GM19468 (cell line): Measurements from ENCODE around the gene PHAF1.

Experiments used
- ATAC-seq: cut with Tn5 transposase; IDR thresholded peaks from one replicate; pipeline ENCODE4 v1.9.1; 2021; ENCODE audit warnings: mild to moderate bottlenecking, moderate library complexity, moderate number of reproducible peaks; ENCODE audit not compliant: unreplicated experiment; ENCODE audit errors: extremely low read depth

PHAF1 gene

DNA sequence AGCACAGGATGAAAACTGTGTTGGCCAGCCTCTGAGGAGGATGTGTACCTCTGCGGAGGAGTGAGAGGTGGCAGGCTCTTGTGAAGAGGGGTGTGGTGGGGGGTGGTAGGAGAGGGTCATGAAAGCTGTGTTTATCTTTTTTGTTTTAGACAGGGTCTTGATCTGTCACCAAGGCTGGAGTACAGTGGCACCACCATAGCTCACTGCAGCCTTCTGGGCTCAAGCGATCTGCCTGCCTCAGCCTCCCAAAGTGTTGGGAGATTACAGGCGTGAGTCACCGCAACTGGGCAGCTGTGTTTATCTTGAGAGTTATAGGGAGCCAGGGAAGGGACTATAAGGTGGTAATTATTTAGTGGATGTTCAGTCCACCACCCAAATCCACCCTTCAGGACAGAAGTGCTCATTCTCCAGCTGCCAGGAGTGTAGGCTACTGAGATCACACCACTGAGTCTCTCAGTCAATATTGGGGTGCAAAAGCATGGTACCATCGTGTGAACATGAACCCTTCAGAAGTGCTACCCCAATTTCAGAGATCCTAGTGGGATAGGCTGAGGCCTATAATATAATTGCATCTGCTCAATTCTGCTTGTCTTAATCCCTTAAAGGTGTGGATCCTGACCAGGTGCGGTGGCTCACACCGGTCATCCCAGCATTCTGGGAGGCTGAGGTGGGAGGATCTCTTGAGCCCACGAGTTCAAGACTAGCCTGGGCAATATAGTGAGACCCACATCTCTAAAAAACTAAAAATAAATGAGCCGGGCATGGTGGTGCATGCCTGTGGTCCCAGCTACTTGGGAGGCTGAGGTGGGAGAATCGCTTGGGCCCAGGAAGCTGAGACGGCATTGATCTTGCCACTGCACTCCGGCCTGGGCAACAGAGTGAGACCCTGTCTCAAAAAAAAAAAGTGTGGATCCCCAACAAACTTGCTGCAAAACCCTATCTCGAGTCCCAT is 81.0 kb downstream of the PHAF1 start:
- no peak for ATAC-seq

DNA sequence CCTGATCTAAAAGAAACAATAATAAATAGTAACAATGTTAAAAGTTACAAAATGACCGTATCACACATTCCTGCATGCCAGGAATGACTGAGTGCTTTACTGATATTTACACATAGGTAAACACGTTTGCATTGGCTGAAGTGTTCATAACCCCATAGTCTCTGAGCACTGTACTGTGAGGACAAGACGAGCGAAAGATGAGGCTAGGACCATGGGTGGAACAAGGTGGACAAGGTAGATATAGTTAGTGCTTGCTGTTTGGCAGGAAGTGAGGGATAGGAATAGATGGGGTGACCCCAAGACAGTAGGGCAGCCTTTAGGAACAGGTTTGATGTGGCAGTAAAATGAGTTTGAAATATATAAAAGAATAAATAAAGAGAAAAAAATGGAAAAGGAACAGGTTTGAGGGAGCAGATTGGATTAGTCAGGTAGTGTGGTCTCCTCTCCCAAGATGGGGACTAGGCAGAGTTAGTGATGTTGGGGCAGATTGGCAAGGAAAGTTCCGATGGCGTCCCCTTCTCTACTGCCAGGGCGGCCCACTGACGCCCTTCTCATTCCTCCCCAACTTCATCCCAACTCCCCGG is 81.8 kb downstream of the PHAF1 start:
- no peak for ATAC-seq

DNA sequence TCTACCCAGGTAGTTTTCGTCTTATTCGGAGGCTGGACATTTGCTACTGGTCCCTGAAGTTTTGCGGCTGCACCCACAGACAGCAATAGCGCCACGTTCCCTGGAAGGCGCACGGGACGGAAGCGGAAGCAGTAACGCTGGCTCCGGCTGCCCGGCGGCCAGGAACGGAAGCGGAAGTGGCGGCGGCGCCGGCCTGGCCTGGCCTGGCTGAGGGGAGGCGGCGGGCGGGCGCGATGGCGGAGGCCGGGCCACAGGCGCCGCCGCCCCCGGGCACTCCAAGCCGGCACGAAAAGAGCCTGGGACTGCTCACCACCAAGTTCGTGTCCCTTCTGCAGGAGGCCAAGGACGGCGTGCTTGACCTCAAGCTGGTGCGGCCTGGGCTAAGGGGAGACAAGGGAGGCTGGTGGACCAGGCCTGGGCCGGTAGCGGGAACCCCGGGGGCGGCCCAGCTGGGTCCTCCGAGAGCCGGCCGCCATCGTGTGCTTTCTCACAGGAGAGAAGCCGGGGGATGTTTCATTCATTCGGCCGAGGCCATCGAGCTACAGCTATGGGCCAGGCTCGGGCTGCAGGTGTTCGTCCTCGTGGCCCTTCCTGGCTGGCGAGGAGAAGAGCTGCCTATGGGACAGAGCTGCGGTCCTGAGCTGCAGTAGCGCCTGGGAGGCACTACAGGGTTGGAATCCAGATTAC is 82.4 kb downstream of the PHAF1 start, which contains the start of gene E2F4:
Gene E2F4 (plus strand): TSS at position 161 of the 687 bp plus-strand sequence. CDS start 73 bp downstream, at position 234.
- peak; percentile 75 for ATAC-seq

DNA sequence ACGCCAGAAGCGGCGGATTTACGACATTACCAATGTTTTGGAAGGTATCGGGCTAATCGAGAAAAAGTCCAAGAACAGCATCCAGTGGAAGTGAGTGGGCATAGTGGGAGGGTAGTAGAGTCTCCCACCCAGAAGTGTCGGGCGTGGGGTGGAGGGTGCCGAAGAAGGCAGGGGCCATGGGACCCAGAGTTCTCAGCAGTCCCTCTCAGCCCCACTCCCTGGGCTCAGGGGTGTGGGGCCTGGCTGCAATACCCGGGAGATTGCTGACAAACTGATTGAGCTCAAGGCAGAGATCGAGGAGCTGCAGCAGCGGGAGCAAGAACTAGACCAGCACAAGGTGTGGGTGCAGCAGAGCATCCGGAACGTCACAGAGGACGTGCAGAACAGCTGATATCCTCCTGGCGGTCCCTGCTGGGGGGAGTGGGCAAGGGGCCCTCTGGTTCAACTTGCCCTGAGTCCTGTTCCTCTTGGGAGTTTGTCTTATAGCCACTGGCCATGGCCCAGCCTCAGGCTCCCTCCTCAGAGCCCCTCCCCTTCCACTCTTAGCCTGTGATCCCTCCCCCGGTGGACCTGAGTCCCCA is 83.1 kb downstream of the PHAF1 start:
- no peak for ATAC-seq

DNA sequence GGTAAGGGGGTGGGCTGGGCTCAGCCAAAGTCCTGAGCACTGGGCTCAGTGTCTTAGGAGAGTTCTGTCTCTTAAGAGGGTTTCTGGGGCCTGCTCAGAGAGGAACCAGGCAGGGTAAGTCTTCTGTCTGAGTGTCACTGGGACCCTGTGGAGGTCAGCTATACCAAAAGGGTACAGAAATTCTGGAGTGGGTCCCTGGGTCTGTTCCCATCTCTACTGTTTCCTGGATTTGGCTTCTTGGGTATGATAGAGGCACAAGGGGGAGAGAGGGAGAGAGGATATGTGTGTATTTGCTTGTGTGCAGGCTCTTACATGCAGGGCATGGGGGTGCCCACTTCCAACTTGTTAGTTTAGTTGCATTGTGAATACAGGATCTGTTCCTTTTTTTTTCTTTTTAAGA is 83.8 kb downstream of the PHAF1 start:
- no peak for ATAC-seq

DNA sequence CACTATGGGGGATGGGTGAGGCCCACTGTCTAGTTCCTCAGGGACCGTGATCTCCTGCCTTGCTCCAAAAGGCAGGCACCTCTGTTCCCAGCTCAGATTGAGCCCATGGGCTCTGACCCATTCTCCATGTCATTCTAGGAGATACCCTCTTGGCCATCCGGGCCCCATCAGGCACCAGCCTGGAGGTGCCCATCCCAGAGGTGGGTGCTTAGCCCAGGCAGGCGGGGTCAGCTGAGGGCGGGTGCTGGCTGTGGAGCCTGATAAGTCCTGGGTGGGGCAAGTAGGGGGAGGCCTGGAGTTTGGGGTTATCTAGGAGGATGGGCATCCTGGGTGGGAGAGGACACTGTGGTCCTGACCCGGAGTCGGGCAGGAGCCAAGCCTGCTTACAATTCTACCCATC is 84.5 kb downstream of the PHAF1 start:
- no peak for ATAC-seq

DNA sequence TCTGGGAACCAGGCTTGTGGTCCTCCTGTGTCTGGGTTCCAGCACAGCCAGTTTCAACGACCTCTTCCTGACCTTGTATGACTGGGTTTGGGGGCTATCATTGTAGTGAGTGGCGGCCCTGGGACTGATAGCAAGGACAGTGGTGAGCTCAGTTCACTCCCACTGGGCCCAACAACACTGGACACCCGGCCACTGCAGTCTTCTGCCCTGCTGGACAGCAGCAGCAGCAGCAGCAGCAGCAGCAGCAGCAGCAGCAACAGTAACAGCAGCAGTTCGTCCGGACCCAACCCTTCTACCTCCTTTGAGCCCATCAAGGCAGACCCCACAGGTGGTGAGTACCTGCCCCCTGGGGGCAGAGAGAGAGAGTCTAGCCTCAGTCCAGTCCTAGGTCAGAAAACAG is 85.9 kb downstream of the PHAF1 start:
- ATAC-seq = no peak

DNA sequence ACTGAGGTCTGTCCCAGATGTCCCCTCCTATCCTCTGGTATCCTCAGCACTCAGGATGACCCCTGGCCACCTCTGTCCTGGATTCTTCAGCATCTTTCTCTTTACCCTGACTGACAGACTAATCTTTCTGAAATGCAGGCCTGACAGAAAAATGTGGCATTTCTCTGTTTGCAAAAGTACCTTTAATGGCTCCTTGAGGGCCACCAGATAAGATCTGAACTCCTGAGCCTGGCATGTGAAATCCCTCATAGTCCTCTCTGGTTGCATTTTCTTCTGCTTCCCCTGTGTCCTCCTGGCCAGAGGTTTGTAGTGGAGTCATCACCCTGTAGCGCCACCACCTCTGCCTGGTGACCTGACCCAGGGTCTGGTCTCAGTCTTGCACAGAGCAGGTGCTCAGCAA is 87.1 kb downstream of the PHAF1 start:
- no peak for ATAC-seq

DNA sequence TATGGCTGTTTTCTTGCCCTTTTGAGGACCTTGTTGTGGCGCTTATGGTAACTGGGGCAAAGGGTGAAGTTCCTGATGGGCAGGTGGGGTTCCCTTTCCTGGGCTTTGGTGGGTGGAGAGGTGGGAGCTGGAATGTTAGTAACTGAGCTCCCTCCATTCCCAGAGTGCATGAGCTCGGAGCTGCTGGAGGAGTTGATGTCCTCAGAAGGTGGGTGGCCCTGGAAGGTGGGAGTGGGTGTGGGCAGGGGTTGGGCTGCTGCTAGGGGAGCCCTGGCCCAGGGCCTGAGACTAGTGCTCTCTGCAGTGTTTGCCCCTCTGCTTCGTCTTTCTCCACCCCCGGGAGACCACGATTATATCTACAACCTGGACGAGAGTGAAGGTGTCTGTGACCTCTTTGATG is 88.0 kb downstream of the PHAF1 start:
- no peak for ATAC-seq
